Lower leg skin (tissue), 3 donors: ENCODE measurements around the gene WDR47.

Experiments used
- POLR2A ChIP-seq, 2 donors: fragments of 450-650 bp; IDR thresholded peaks; one replicate each; pipeline ENCODE4 v1.6.1; 2016 to 2017; ENCODE audit warnings: antibody characterized with exemption in 2 of 2, mild to moderate bottlenecking in 1 of 2, moderate library complexity in 1 of 2
- TF ChIP-seq, protein P1 (sequence below), 3 donors: fragments of 450-650 bp; IDR thresholded peaks; one replicate each; pipeline ENCODE4 v1.5.1; 2016; ENCODE audit warnings: antibody characterized with exemption in 3 of 3, mild to moderate bottlenecking in 3 of 3, moderate library complexity in 2 of 3

DNA sequence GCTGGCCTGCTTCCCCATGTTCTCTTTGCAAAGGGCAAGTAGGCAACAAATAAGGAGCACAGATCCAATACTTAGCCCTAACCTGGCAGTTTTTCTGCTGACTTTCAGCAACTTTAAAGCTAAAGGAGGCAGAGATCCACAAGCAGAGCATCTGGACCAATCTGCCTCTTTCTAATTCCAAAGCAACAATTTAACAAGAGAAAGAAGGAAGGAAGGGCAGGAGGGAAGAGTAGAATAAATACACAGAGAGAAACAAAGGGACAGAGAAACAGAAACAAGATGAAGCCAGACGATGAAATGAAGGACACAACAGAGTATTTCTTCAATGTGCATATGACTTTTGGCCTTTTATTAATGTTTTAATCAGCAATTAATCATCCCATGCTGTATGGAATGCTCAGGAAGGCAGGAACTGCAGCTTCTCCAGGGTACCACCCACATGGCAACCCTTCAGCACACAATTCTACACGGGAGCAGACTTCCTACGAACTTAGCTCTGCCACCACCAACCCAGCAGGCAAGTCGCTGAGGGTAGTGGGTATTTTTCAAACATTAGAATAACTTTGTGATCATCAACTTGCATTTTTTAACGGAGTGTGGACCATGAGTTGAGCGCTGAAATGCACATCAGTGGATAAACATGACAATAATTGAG, 93.9 kb downstream of the WDR47 start:
- TF ChIP-seq, protein P1, sequence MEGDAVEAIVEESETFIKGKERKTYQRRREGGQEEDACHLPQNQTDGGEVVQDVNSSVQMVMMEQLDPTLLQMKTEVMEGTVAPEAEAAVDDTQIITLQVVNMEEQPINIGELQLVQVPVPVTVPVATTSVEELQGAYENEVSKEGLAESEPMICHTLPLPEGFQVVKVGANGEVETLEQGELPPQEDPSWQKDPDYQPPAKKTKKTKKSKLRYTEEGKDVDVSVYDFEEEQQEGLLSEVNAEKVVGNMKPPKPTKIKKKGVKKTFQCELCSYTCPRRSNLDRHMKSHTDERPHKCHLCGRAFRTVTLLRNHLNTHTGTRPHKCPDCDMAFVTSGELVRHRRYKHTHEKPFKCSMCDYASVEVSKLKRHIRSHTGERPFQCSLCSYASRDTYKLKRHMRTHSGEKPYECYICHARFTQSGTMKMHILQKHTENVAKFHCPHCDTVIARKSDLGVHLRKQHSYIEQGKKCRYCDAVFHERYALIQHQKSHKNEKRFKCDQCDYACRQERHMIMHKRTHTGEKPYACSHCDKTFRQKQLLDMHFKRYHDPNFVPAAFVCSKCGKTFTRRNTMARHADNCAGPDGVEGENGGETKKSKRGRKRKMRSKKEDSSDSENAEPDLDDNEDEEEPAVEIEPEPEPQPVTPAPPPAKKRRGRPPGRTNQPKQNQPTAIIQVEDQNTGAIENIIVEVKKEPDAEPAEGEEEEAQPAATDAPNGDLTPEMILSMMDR (IDR thresholded peaks at IDR 0.05) = no peak
- no peak for TF ChIP-seq POLR2A (IDR thresholded peaks at IDR 0.05)
